H7 (cell line): ENCODE results near the gene TMPRSS6. TPM values are rescaled to one million over a fixed set of nuclear protein-coding genes. Genes with fewer than 3 reads are reported as not detected.

Experiments used
- total RNA-seq: library from RNA; depleted of rRNA; stranded (reverse); fragments of >200 nt; shearing (Covaris generic); gene quantifications from 2 replicates; pipeline ENCODE4 v1.2.3, GENCODE V29; 2014; rRNA removed

Gene TMPRSS6
- total RNA-seq, 1 experiment from 2014 or later: not detected

Other genes with a start within 250 kb of the TMPRSS6 start
- gene NCF4, start 248.7 kb downstream of the TMPRSS6 start, total RNA-seq: not detected in 2 replicates
- gene CSF2RB, start 196.1 kb downstream of the TMPRSS6 start, total RNA-seq: not detected in 2 replicates
- 39.9 and 45.7 TPM in 2 replicates for gene TST, start 90.3 kb downstream of the TMPRSS6 start, total RNA-seq
- gene MPST, start 90.0 kb downstream of the TMPRSS6 start, total RNA-seq: 188 and 201 TPM in 2 replicates
- 29.5 and 31.1 TPM in 2 replicates for gene KCTD17, start 58.0 kb downstream of the TMPRSS6 start, total RNA-seq
- gene IL2RB, start 40.2 kb upstream of the TMPRSS6 start, total RNA-seq: 0.21 and 0.41 TPM in 2 replicates
- gene C1QTNF6, start 78.5 kb upstream of the TMPRSS6 start, total RNA-seq: 4.9 and 5.4 TPM in 2 replicates
- 0.21 TPM in 1 of 2 replicates, not detected in the other for gene SSTR3, start 102.8 kb upstream of the TMPRSS6 start, total RNA-seq
- gene RAC2, start 134.6 kb upstream of the TMPRSS6 start, total RNA-seq: 9.4 and 9.6 TPM in 2 replicates
- gene CYTH4, start 172.8 kb upstream of the TMPRSS6 start, total RNA-seq: not detected in 2 replicates